Stimulated activated CD4-positive, alpha-beta T cell treated with anti-CD3 and anti-CD28 coated beads, Interleukin-4, amount 100 ng/mL, for 24 hours (primary cell): ENCODE data around the gene NOX5.

Source experiments
- DNase-seq: peaks from one replicate; pipeline ENCODE4 v3.0.0-alpha.2; 2020

Gene NOX5

DNA sequence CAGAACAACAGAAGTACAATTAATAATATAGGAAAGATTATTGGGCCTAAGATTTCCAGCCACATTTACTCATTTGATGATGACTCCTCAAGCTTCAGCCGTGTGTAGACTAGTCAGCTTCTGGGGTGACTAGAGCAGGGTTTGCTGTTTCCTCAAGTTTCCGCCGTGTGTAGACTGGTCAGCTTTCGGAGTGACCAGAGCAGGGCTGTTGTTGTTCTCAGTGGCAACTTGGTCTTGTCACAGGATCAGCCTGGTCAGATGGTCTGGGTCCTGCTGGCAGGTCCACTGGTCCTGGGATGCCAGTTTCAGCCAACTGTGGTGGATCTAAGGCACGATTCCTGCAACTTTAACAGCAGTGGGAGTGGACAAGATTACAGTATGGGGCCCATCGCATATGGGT, 21.8 kb upstream of the NOX5 start:
- DNase-seq: no peak

DNA sequence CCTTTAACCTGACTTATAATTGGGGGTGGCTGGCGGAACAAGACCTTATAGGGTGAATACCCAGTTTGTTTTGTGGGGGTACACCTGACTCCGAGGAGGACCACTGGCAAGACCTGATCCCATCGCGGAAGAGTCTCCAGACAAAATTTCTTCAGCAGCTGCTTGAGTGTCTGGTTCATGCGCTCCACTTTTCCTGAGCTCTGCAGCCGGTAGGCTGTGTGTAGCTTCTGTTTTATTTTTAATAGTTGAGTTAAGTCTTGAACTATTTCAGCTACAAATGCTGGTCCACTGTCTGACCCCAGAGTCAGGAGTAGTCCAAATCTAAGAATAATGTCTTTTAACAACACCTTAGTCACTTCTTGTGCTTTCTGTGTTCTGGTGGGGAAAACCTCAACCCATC, 21.2 kb upstream of the NOX5 start:
- DNase-seq: no peak

GRCh38 chr15:68994149-68994548, 20.3 kb upstream of the NOX5 start:
- no peak for DNase-seq

GRCh38 chr15:68994981-68995761, 19.3 kb upstream of the NOX5 start:
- DNase-seq: no peak

- no peak for DNase-seq
Measured at GRCh38 chr15:68997050-68997449, 17.4 kb upstream of the NOX5 start.

GRCh38 chr15:68997930-68998777, 16.3 kb upstream of the NOX5 start:
- no peak for DNase-seq

GRCh38 chr15:68999091-68999490, 15.4 kb upstream of the NOX5 start:
- no peak for DNase-seq

GRCh38 chr15:69000091-69000490, 14.4 kb upstream of the NOX5 start:
- DNase-seq: no peak

DNA sequence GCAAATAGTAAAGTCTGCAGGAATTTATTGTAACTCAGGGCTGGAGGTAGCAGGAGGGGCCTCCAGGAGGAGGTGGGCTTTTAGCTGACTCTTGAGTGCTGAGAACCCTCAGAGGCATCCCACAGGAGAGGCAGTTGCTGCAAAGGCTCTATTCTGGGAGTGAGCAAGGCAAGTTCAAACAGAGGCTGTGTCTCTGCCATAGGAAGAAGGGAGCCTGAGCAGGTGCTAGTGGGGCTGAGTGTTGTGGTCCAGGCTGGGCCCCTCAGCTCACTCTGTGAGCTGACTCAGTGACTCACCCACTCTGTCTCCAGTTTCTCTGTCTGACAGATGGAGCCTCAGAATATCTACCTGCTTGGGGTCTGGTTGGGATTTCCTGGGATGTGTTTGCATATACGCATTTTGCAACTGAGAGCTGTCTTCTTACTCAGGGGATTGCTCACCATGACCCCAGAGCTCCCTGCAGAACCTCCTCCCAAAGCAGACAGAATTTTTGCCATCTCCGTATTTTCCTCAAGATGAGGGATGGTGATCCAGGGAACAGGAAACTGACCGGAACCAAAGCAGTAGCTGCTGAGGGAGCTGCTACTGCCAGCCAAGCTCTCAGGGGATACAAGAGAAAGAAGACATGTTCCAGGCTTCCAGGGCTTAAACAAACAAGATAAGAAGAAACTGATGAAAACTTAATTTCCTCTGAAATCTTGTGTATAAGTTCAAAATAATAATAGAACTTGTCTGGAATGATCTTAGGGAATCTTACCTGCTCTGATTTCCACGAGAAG, 13.6 kb upstream of the NOX5 start:
- no peak for DNase-seq

DNA sequence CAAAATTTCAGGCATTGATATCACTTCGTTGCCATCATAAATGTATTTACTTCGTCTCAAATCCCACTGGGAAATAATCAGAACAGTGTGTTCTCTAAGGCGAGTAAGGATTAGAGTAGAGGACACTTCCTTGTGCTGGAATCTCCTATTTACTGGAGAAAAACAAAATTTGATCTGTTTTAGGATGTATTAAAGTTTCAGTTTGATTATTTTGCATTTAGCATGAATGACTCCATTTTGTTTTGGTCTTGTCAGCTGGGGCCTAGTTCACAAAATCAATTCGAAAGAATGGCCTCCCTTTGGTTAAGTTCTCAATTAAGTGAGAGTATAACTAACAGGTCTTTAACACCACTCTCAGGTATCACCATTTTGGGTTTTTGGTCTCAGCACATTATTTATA, 11.7 kb upstream of the NOX5 start:
- DNase-seq: no peak

DNA sequence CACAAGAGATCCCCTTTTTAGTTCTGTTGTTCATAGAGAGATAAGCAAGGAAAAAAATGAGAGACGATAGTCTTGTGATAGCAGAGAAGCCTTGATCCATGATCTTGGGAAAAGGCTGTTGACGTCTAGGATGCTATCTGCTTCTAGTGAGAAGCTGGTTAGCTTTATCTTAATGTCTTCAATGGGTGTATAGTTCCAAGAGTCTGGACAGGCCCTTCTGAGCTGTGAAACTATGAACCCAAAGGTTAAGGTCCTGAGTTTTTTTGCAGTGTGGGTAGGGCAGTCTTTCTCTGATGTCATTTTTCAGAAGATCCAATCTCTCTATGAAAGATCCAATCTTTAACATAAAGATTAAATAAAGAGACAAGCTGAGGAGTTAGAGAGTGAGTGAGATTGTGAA, 10.5 kb upstream of the NOX5 start:
- no peak for DNase-seq

GRCh38 chr15:69008056-69008455, 6.4 kb upstream of the NOX5 start:
- DNase-seq: no peak

GRCh38 chr15:69009341-69009740, 5.2 kb upstream of the NOX5 start:
- DNase-seq: no peak

DNA sequence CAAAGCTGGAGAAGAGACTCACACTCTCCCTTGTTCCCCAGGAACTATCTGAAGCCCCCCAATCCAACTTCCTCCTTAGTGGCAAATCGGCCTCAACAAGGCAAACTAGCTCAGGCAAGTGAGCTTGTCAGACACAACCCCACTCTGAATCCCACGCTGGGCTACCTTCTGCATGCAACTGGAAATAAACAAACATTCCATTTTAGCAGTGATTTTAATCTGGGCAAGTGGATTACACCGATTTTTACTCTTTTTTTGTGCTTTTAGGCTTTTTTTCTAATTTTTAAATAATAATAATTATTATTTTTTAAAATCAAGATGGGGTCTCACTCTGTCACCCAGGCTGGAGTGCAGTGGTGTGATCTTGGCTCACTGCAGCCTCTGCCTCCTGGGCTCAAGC, 2.9 kb upstream of the NOX5 start:
- no peak for DNase-seq

GRCh38 chr15:69012761-69013364, 1.6 kb upstream of the NOX5 start:
- no peak for DNase-seq

DNA sequence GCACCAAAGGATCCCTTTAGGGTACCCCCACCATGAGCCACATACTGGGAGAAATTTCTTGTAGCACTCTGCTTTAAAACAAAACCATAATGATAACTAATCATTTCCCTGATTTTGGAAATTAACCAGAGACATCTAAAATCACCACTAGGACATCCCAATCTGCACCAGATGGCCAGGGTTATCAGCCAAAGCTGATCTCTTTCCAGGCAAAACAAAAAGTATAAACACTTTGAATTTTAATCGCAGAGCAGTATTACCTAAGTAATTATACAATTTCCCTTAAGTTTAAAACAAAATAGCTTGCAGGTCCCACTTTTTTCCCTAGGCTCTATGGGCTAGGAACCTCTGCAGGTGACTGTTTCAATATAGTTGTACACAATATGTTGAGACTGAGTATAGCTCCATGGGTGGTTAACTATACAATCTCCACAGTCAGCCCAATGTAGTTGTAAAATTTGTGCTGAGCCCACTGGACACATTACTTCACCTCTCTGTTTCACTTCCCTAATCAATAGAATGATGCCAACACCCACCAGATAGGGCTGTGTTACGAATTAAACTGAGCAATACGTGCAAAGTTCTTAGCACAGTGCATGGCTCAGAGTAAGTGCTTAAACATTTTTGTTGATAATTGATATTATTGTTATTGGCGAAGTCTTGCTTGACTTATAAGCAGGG, 629 bp upstream of the NOX5 start:
- no peak for DNase-seq

- DNase-seq: no peak
Measured at GRCh38 chr15:69015591-69015990, 1.1 kb downstream of the NOX5 start.

DNA sequence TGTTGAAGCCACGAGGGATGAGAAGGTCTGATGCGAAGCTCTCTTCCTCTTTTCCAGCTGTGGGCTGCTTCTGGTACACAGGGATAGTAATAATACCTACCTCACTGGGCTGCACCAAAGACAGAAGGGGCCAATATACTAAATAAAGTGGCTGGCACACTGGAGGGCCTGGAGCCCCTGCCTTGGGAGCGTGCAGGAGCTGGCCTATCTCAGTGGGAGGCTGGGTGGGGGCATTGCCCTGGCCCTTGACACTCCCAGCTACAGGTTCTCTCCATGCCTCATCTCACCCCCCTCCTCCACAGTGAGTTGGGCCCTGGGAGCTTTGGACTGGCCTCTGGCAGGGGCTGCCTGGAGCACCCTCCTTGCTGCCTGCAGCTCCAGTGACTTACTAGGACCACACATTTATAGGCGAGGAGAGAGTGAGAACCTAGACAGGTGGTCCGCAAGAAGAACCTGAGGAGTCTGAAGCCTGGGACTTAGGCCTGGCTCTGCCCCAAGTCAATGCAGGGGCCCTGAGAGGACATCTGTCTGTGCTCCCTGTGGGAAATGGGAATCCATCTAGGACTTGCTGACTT, 1.6 kb downstream of the NOX5 start:
- no peak for DNase-seq

DNA sequence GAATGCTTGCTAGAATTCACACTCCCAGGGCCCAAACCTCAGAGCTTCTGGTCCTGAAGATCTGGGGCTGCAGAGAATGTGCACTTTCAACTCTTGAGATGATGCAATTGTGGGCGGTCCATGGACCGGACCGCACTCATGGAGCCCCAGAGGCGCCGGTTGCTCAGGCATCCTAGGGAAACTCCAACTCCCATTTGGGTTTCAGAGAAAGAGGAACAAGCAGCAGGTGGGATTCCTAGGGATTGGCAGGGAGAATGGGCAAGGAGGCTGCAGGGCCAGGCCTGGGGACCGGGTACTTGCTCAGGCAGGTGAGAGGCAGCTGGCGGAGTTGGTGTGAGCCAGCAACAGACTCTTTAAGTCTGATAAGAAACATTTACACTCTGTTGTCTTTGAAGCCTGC, 3.5 kb downstream of the NOX5 start:
- DNase-seq: no peak

DNA sequence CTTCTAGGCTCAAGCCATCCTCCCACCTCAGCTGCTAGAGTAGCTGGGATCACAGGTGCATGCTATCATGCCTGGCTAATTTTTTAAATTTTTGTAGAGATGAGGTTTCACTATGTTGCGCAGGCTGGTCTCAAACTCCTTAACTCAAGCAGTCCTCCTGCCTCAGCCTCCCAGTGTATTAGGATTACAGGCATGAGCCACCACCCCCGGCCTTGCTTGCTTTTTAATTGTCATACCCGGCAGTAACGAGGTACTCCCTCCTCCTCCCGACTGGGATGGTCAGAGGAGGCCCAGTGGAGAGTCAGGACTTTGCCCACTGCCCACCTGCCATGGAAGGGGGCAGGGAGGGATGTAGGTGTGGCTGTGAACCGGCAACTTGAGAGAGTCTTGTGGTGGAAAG, 4.5 kb downstream of the NOX5 start:
- DNase-seq: no peak

GRCh38 chr15:69021895-69022294, 7.4 kb downstream of the NOX5 start:
- no peak for DNase-seq

DNA sequence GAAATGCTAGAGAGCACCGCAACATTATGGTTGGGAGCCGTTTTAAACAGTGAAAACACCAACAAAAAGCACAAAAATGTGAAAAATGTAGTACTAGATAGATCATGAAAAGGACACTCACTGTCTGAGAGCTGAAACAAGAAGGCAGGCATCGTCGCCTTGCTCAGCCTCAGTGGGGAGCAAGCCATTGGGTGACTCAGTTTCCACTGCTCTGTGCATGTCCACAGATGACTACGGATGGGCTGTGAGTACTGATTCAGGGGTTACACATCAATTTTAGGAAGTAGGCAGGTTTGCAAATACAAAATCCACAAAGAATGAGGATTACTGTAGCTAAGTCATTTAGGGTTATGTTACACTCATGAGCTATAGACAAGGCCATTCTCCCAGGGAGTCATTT, 10.8 kb downstream of the NOX5 start:
- DNase-seq: no peak
